H9 (cell line): ENCODE measurements around the gene OR13G1. TPM values are rescaled to one million over a fixed set of nuclear protein-coding genes. Genes with fewer than 3 reads are reported as not detected.
A peak's percentile ranks its signal among the peaks of the same experiment; 100 is the strongest.

Experiments used
- DNase-seq: peaks from one replicate; pipeline ENCODE4 v3.0.0-alpha.2; 2017
- H2AFZ ChIP-seq: one replicate; pipeline ENCODE4 v1.6.1; 2013; ENCODE audit warnings: mild to moderate bottlenecking, low read length, control low read depth, moderate library complexity
- H2AK5ac ChIP-seq: 2 replicates; pipeline ENCODE4 v1.6.1; 2013; ENCODE audit warnings: low read length, control low read depth, mixed read lengths; ENCODE audit not compliant: insufficient read length
- H2BK120ac ChIP-seq: one replicate; pipeline ENCODE4 v1.6.1; 2013; ENCODE audit warnings: low read depth, mild to moderate bottlenecking, low read length, control low read depth, inconsistent platforms; ENCODE audit not compliant: poor library complexity, severe bottlenecking
- H2BK12ac ChIP-seq: 2 replicates; pipeline ENCODE4 v1.6.1; 2013; ENCODE audit warnings: low read length, control low read depth, mixed read lengths, low read depth; ENCODE audit not compliant: insufficient read length
- H2BK15ac ChIP-seq: 2 replicates; pipeline ENCODE4 v1.6.1; 2013; ENCODE audit warnings: low read depth, low read length, control low read depth
- H2BK20ac ChIP-seq: one replicate; pipeline ENCODE4 v1.6.1; 2013; ENCODE audit warnings: low read depth, mild to moderate bottlenecking, low read length, control low read depth, inconsistent platforms; ENCODE audit not compliant: poor library complexity, severe bottlenecking
- H2BK5ac ChIP-seq: 2 replicates; pipeline ENCODE4 v1.6.1; 2013; ENCODE audit warnings: low read length, control low read depth, mixed read lengths; ENCODE audit not compliant: insufficient read length
- H3K14ac ChIP-seq: 2 replicates; pipeline ENCODE4 v1.6.1; 2013; ENCODE audit warnings: low read length, control low read depth; ENCODE audit not compliant: insufficient read depth
- H3K18ac ChIP-seq: 2 replicates; pipeline ENCODE4 v1.6.1; 2013; ENCODE audit warnings: low read depth, mild to moderate bottlenecking, mixed read lengths, low read length, control low read depth; ENCODE audit not compliant: insufficient read length
- H3K23ac ChIP-seq: 2 replicates; pipeline ENCODE4 v1.6.1; 2013; ENCODE audit warnings: low read length, control low read depth, mixed read lengths, low read depth; ENCODE audit not compliant: insufficient read length
- H3K23me2 ChIP-seq: 2 replicates; pipeline ENCODE4 v1.6.1; 2013; ENCODE audit warnings: low read depth, mild to moderate bottlenecking, mixed read lengths, low read length, control low read depth; ENCODE audit not compliant: insufficient read length, poor library complexity, severe bottlenecking
- H3K27ac ChIP-seq: 2 replicates; pipeline ENCODE4 v1.5.1; 2013; ENCODE audit warnings: low read length, control low read depth, mixed read lengths, low read depth; ENCODE audit not compliant: insufficient read length
- H3K27me3 ChIP-seq: 2 replicates; pipeline ENCODE4 v1.6.1; 2013; ENCODE audit warnings: low read length, control low read depth, inconsistent platforms; ENCODE audit not compliant: insufficient read depth
- H3K4ac ChIP-seq: 2 replicates; pipeline ENCODE4 v1.6.1; 2013; ENCODE audit warnings: low read depth, mild to moderate bottlenecking, control low read depth, inconsistent platforms, low read length, moderate library complexity
- H3K4me1 ChIP-seq: 2 replicates; pipeline ENCODE4 v1.6.1; 2013; ENCODE audit warnings: low read length, control low read depth, inconsistent platforms; ENCODE audit not compliant: insufficient read depth
- H3K4me2 ChIP-seq: 2 replicates; pipeline ENCODE4 v1.6.1; 2013; ENCODE audit warnings: low read length, control low read depth, mixed read lengths; ENCODE audit not compliant: insufficient read length, insufficient read depth
- H3K56ac ChIP-seq: 2 replicates; pipeline ENCODE4 v1.6.1; 2013; ENCODE audit warnings: low read depth, mild to moderate bottlenecking, mixed read lengths, low read length, control low read depth; ENCODE audit not compliant: insufficient read length
- H3K79me1 ChIP-seq: 2 replicates; pipeline ENCODE4 v1.6.1; 2013; ENCODE audit warnings: low read depth, mild to moderate bottlenecking, moderate library complexity, low read length, control low read depth, inconsistent platforms; ENCODE audit not compliant: insufficient read depth, poor library complexity, severe bottlenecking
- H3K79me2 ChIP-seq: 2 replicates; pipeline ENCODE4 v1.6.1; 2013; ENCODE audit warnings: low read length, control low read depth, inconsistent platforms; ENCODE audit not compliant: insufficient read depth
- H3K9ac ChIP-seq: 2 replicates; pipeline ENCODE4 v1.6.1; 2013; ENCODE audit warnings: low read length, control low read depth, mixed read lengths; ENCODE audit not compliant: insufficient read length; ENCODE audit errors: extremely low read depth
- H3K9me3 ChIP-seq: one replicate; pipeline ENCODE4 v1.6.1; 2013; ENCODE audit warnings: low read depth, low read length, inconsistent platforms; ENCODE audit not compliant: control insufficient read depth
- H3T11ph ChIP-seq: one replicate; pipeline ENCODE4 v1.6.1; 2013; ENCODE audit warnings: mild to moderate bottlenecking, low read length, control low read depth, inconsistent platforms
- H4K20me1 ChIP-seq: one replicate; pipeline ENCODE4 v1.6.1; 2013; ENCODE audit not compliant: control insufficient read depth, insufficient read length, insufficient read depth
- H4K5ac ChIP-seq: 2 replicates; pipeline ENCODE4 v1.6.1; 2013; ENCODE audit warnings: low read depth, mild to moderate bottlenecking, mixed read lengths, low read length, control low read depth; ENCODE audit not compliant: insufficient read length
- H4K8ac ChIP-seq: replicated peaks from 2 replicates; pipeline ENCODE4 v1.6.1; 2013; ENCODE audit warnings: low read length, control low read depth, mixed read lengths, low read depth; ENCODE audit not compliant: insufficient read length
- H4K91ac ChIP-seq: 2 replicates; pipeline ENCODE4 v1.6.1; 2013; ENCODE audit warnings: low read depth, mild to moderate bottlenecking, moderate library complexity, mixed read lengths, low read length, control low read depth; ENCODE audit not compliant: insufficient read length
- H3K27ac Mint-ChIP-seq, 3 experiments: 2 replicates in 2 of 3; 3 replicates in 1 of 3; pipeline ENCODE4 v1.8.0; 2020 to 2021; ENCODE audit warnings: mixed read lengths in 3 of 3, mild to moderate bottlenecking in 1 of 3, moderate library complexity in 1 of 3
- H3K27me3 Mint-ChIP-seq: 2 replicates; pipeline ENCODE4 v1.8.0; 2021; ENCODE audit warnings: low read depth, mild to moderate bottlenecking, moderate library complexity, mixed read lengths
- H3K36me3 Mint-ChIP-seq, 3 experiments: 2 replicates in 2 of 3; 3 replicates in 1 of 3; pipeline ENCODE4 v1.8.0; 2020 to 2021; ENCODE audit warnings: low read depth in 3 of 3, mixed read lengths in 3 of 3; ENCODE audit not compliant: insufficient read depth in 1 of 3
- H3K4me1 Mint-ChIP-seq, 2 experiments: 2 replicates each; pipeline ENCODE4 v1.8.0; 2020; ENCODE audit warnings: mixed read lengths in 2 of 2
- H3K4me3 Mint-ChIP-seq, 2 experiments: 2 replicates in 1 of 2; 3 replicates in 1 of 2; pipeline ENCODE4 v1.8.0; 2020 to 2021; ENCODE audit warnings: mild to moderate bottlenecking in 2 of 2, mixed read lengths in 2 of 2, moderate library complexity in 1 of 2
- H3K9me3 Mint-ChIP-seq, 2 experiments: 2 replicates in 1 of 2; 3 replicates in 1 of 2; pipeline ENCODE4 v1.8.0; 2020; ENCODE audit warnings: mild to moderate bottlenecking in 2 of 2, mixed read lengths in 2 of 2, moderate library complexity in 1 of 2
- WGBS: extraction: QIAGEN DNeasy Blood & Tissue Kit; methylation state at CpG from one replicate; pipeline ENCODE4 v1.1.7; 2013; ENCODE audit warnings: missing lambda C conversion rate, low lambda C conversion rate, mixed read lengths; ENCODE audit not compliant: insufficient read length; ENCODE audit errors: extremely low coverage; 5-methylcytosine and 5-hydroxymethylcytosine counted together
- total RNA-seq: library from RNA; stranded (reverse); gene quantifications from 2 replicates; pipeline ENCODE4 v1.2.1, GENCODE V29; 2021
- TF ChIP-seq, protein P1 (sequence below): fragments of 200-600 bp; sonication (generic); conservative IDR thresholded peaks from 3 replicates; pipeline ENCODE4 v1.8.0; 2021; ENCODE audit warnings: antibody characterized with exemption, mild to moderate bottlenecking

The OR13G1 gene
- total RNA-seq, 1 experiment from 2014 or later, result not detected

DNA sequence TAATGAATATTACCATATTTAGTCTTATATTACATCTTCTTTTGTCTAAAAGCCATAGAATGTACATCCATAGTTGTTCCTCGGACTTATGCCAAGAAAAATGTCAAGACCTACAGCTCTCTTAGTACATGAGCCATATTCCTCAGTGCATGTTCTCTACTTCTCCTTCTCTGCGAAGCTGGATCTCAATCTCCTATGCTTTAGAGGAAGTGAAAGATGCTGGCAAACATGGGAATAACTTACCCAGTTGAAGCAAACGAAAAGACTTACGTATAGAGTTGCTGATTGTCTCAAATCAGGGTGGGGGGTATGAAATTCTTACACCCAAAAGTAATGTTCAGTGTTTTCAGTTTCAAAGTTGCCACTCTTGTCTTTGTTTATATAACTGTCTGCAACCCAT lies 32.7 kb downstream of the OR13G1 start:
- H3K23ac ChIP-seq, result no peak overlapping the region
- H3K14ac ChIP-seq, result no peak overlapping the region
- no peak overlapping the region for H2BK20ac ChIP-seq
- H4K20me1 ChIP-seq, result no peaks in the 10 kb centered on the region
- H4K5ac ChIP-seq, result no peak overlapping the region
- no peak overlapping the region for H3K27ac ChIP-seq
- no peak overlapping the region for H3T11ph ChIP-seq
- no peak overlapping the region for H4K91ac ChIP-seq
- no peak for DNase-seq
- Mint-ChIP-seq H3K27me3 (peaks cover 36% of the 10 kb centered on the region), H3K36me3 (no peaks in the 10 kb centered on the region), H3K4me1 (peaks cover 26 to 44% of the 10 kb centered on the region in 2 experiments), H3K9me3 (no peaks in the 10 kb centered on the region; a peak in 1 of 5 replicates), H3K27ac (no peak overlapping the region), H3K4me3 (no peak overlapping the region)
- no peak overlapping the region for H3K4ac ChIP-seq
- peak overlapping the region; percentile 44 for H2AK5ac ChIP-seq
- H4K8ac ChIP-seq, result no peak overlapping the region
- H3K4me1 ChIP-seq, result peaks cover 8% of the 10 kb centered on the region; the same call in 1 of the 2 replicates
- no peak overlapping the region for H3K4me2 ChIP-seq
- H3K79me2 ChIP-seq, result no peaks in the 10 kb centered on the region
- H3K18ac ChIP-seq, result no peak overlapping the region
- no peak overlapping the region for H3K9ac ChIP-seq
- H3K79me1 ChIP-seq, result no peaks in the 10 kb centered on the region
- TF ChIP-seq, protein P1, sequence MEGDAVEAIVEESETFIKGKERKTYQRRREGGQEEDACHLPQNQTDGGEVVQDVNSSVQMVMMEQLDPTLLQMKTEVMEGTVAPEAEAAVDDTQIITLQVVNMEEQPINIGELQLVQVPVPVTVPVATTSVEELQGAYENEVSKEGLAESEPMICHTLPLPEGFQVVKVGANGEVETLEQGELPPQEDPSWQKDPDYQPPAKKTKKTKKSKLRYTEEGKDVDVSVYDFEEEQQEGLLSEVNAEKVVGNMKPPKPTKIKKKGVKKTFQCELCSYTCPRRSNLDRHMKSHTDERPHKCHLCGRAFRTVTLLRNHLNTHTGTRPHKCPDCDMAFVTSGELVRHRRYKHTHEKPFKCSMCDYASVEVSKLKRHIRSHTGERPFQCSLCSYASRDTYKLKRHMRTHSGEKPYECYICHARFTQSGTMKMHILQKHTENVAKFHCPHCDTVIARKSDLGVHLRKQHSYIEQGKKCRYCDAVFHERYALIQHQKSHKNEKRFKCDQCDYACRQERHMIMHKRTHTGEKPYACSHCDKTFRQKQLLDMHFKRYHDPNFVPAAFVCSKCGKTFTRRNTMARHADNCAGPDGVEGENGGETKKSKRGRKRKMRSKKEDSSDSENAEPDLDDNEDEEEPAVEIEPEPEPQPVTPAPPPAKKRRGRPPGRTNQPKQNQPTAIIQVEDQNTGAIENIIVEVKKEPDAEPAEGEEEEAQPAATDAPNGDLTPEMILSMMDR, result no peak
- H3K9me3 ChIP-seq, result no peaks in the 10 kb centered on the region
- no peak overlapping the region for H3K56ac ChIP-seq
- no peak overlapping the region for H2AFZ ChIP-seq
- no peak overlapping the region for H2BK15ac ChIP-seq
- no peak overlapping the region for H2BK5ac ChIP-seq
- no peaks in the 10 kb centered on the region; the same call in 1 of the 2 replicates for H3K27me3 ChIP-seq
- H2BK120ac ChIP-seq, result no peak overlapping the region
- no peaks in the 10 kb centered on the region for H3K23me2 ChIP-seq
- H2BK12ac ChIP-seq, result no peak overlapping the region
- WGBS, result no CpG with 5 or more reads among the region's 4 CpGs
